PC-3 (cell line): ENCODE measurements around the gene TCAP. TPM values are rescaled to one million over a fixed set of nuclear protein-coding genes. Genes with fewer than 3 reads are reported as not detected.

Source experiments
- ATAC-seq: fragments of 200-7000 bp; cut with Tn5 transposase; 2 replicates; pipeline ENCODE4 v1.9.1; 2020; ENCODE audit warnings: mild to moderate bottlenecking, moderate library complexity
- BruUV-seq: library from RNA; stranded (reverse); fragments of 400-500 nt; replicated peaks from 2 replicates; lab custom pipeline; 2021; lab: Mats Ljungman, UMichigan
- CTCF ChIA-PET: fragments of 300-600 bp; sonication (Branson Sonifier 250); formaldehyde crosslinking; loops from one replicate; lab custom pipeline; 2022; ENCODE audit warnings: antibody characterized with exemption; lab: Charles Lee
- POLR2A ChIA-PET: fragments of 300-600 bp; sonication (Branson Sonifier 250); formaldehyde crosslinking; loops from one replicate; lab custom pipeline; 2022; ENCODE audit warnings: antibody characterized with exemption; ENCODE audit not compliant: unreplicated experiment; lab: Charles Lee
- DNase-seq: peaks from one replicate; pipeline ENCODE4 v3.0.0-alpha.2; 2015
- H2AFZ ChIP-seq: fragments of 300-600 bp; sonication (generic); 2 replicates; pipeline ENCODE4 v1.6.0; 2016; ENCODE audit warnings: antibody characterized with exemption, low read length
- H3F3A ChIP-seq: fragments of 300-600 bp; sonication (generic); one replicate; pipeline ENCODE4 v1.6.0; 2017; ENCODE audit warnings: antibody characterized with exemption, low read length, control low read depth, mild to moderate bottlenecking; ENCODE audit not compliant: unreplicated experiment
- H3K27ac ChIP-seq: fragments of 300-600 bp; sonication (generic); 2 replicates; pipeline ENCODE4 v1.5.1; 2016; ENCODE audit warnings: mild to moderate bottlenecking, low read length
- H3K27me3 ChIP-seq: fragments of 300-600 bp; sonication (generic); 2 replicates; pipeline ENCODE4 v1.6.1; 2016; ENCODE audit warnings: low read length, mixed read lengths
- H3K36me3 ChIP-seq: fragments of 300-600 bp; sonication (generic); 2 replicates; pipeline ENCODE4 v1.6.1; 2016; ENCODE audit warnings: low read depth, mixed run types, low read length, mixed read lengths
- H3K4me1 ChIP-seq: fragments of 300-600 bp; sonication (generic); 2 replicates; pipeline ENCODE4 v1.5.1; 2016; ENCODE audit warnings: low read length; ENCODE audit not compliant: insufficient read depth
- H3K4me2 ChIP-seq: fragments of 300-600 bp; sonication (generic); 2 replicates; pipeline ENCODE4 v1.6.0; 2016; ENCODE audit warnings: low read length
- H3K4me3 ChIP-seq: fragments of 300-600 bp; sonication (generic); 2 replicates; pipeline ENCODE4 v1.5.1; 2016; ENCODE audit warnings: mild to moderate bottlenecking, low read length, mixed read lengths
- H3K79me2 ChIP-seq: fragments of 300-600 bp; sonication (generic); 2 replicates; pipeline ENCODE4 v1.6.1; 2017; ENCODE audit warnings: low read length, mixed read lengths
- H3K9ac ChIP-seq: fragments of 300-600 bp; sonication (generic); 2 replicates; pipeline ENCODE4 v1.6.0; 2016; ENCODE audit warnings: mild to moderate bottlenecking, low read length
- H3K9me2 ChIP-seq: fragments of 300-600 bp; sonication (generic); replicated peaks from 2 replicates; pipeline ENCODE4 v1.6.1; 2016; ENCODE audit warnings: mixed run types, low read length, mixed read lengths
- H3K9me3 ChIP-seq: fragments of 300-600 bp; sonication (generic); 2 replicates; pipeline ENCODE4 v1.6.1; 2016; ENCODE audit warnings: low read length, mixed read lengths
- H4K20me1 ChIP-seq: fragments of 300-600 bp; sonication (generic); 2 replicates; pipeline ENCODE4 v1.6.1; 2016; ENCODE audit warnings: low read length, mixed read lengths
- CTCF ChIP-seq: fragments of 300-600 bp; sonication (generic); conservative IDR thresholded peaks from 2 replicates; pipeline ENCODE4 v1.5.1; 2017; ENCODE audit warnings: antibody characterized with exemption, low read depth, mild to moderate bottlenecking, low read length
- EZH2 ChIP-seq: fragments of 300-600 bp; sonication (generic); IDR thresholded peaks from one replicate; pipeline ENCODE4 v1.6.1; 2017; ENCODE audit warnings: antibody characterized with exemption, mild to moderate bottlenecking, low read length; ENCODE audit not compliant: unreplicated experiment
- EZH2phosphoT487 ChIP-seq: fragments of 300-600 bp; sonication (generic); IDR thresholded peaks from 2 replicates; pipeline ENCODE4 v1.6.1; 2018; ENCODE audit warnings: mild to moderate bottlenecking, antibody characterized with exemption, low read length, borderline replicate concordance
- intact Hi-C: fragments of 100-400 bp; cut with micrococcal nuclease; formaldehyde crosslinking; loops from 2 replicates; pipeline ENCODE4 v1.9.0; 2023
- total RNA-seq: library from RNA; depleted of rRNA; stranded (reverse); fragments of >200 nt; gene quantifications from 2 replicates; pipeline ENCODE4 v1.2.3, GENCODE V29; 2014

The TCAP gene
- total RNA-seq, 1 experiment from 2014 or later, result 0.51 TPM

GRCh38 chr17:39677542-39678339 is 12.6 kb downstream of the TCAP start:
- ChIA-PET CTCF (no interaction called here), POLR2A (no interaction called here)
- no peak overlapping the region for H3K27ac ChIP-seq
- H3F3A ChIP-seq, result no peaks in the 10 kb centered on the region
- H3K9me3 ChIP-seq, result no peaks in the 10 kb centered on the region
- no peak overlapping the region for H2AFZ ChIP-seq
- no peak overlapping the region for H3K9ac ChIP-seq
- no peaks in the 10 kb centered on the region for H3K9me2 ChIP-seq
- ATAC-seq (no peak), DNase-seq (no peak)
- BruUV-seq, result no TSS peak
- no peaks in the 10 kb centered on the region for H3K36me3 ChIP-seq
- no peak for TF ChIP-seq EZH2phosphoT487
- no peak for TF ChIP-seq EZH2
- TF ChIP-seq CTCF, result no peak
- no peaks in the 10 kb centered on the region for H4K20me1 ChIP-seq
- intact Hi-C loops, result no loop called here
- H3K4me2 ChIP-seq, result no peak overlapping the region
- H3K79me2 ChIP-seq, result no peaks in the 10 kb centered on the region
- no peak overlapping the region for H3K4me3 ChIP-seq
- H3K27me3 ChIP-seq, result no peaks in the 10 kb centered on the region
- peaks cover 11% of the 10 kb centered on the region; the same call in 1 of the 2 replicates for H3K4me1 ChIP-seq

- Histone ChIP-seq H3K27ac (no peak overlapping the region), H3K27me3 (no peaks in the 10 kb centered on the region), H3K36me3 (no peaks in the 10 kb centered on the region), H3K9me2 (no peaks in the 10 kb centered on the region), H4K20me1 (no peaks in the 10 kb centered on the region), H3F3A (no peaks in the 10 kb centered on the region), H3K9ac (no peak overlapping the region), H3K4me1 (peaks cover 11% of the 10 kb centered on the region; the same call in 1 of the 2 replicates), H3K4me2 (no peak overlapping the region), H3K4me3 (no peak overlapping the region), H2AFZ (no peak overlapping the region), H3K9me3 (no peaks in the 10 kb centered on the region), H3K79me2 (no peaks in the 10 kb centered on the region)
- CTCF ChIA-PET, result no interaction called here
- ATAC-seq, result no peak
- TF ChIP-seq CTCF, result no peak
- no peak for TF ChIP-seq EZH2
- no peak for TF ChIP-seq EZH2phosphoT487
- intact Hi-C loops, result no loop called here
- no peak for DNase-seq
- POLR2A ChIA-PET, result no interaction called here
- no TSS peak for BruUV-seq
These were observed 13.4 kb downstream of the TCAP start for GRCh38 chr17:39678340-39679116.
